Thymus (tissue), 11 donors: ENCODE data around the gene SMO. TPM values are rescaled to one million over a fixed set of nuclear protein-coding genes. Genes with fewer than 3 reads are reported as not detected.

Source experiments
- DNase-seq, 9 donors: peaks; one replicate each; pipeline ENCODE4 v3.0.0-alpha.2; 2013; ENCODE audit warnings: low spot score in 9 of 9, low read depth in 6 of 9, missing footprints in 1 of 9
- H3K27ac ChIP-seq, 2 donors: one replicate each; pipeline ENCODE4 v1.5.1; 2013; ENCODE audit warnings: control low read depth in 1 of 2, low read depth in 1 of 2, low read length in 1 of 2, mild to moderate bottlenecking in 1 of 2, moderate library complexity in 1 of 2
- H3K27me3 ChIP-seq, 2 donors: one replicate each; pipeline ENCODE4 v1.5.1; 2013; ENCODE audit warnings: low read length in 1 of 2; ENCODE audit not compliant: control insufficient read depth in 2 of 2, insufficient read depth in 1 of 2
- H3K36me3 ChIP-seq, 2 donors: one replicate each; pipeline ENCODE4 v1.5.1; 2013; ENCODE audit warnings: low read length in 1 of 2, mild to moderate bottlenecking in 1 of 2, moderate library complexity in 1 of 2; ENCODE audit not compliant: control insufficient read depth in 2 of 2, insufficient read depth in 2 of 2
- H3K4me1 ChIP-seq, 2 donors: one replicate each; pipeline ENCODE4 v1.5.1; 2013; ENCODE audit warnings: low read length in 2 of 2; ENCODE audit not compliant: control insufficient read depth in 2 of 2, insufficient read depth in 2 of 2
- H3K4me3 ChIP-seq, 2 donors: one replicate each; pipeline ENCODE4 v1.5.1; 2013; ENCODE audit warnings: low read length in 2 of 2, control low read depth in 1 of 2, mild to moderate bottlenecking in 1 of 2
- H3K9me3 ChIP-seq, 2 donors: one replicate each; pipeline ENCODE4 v1.5.1; 2013; ENCODE audit warnings: low read length in 1 of 2, mild to moderate bottlenecking in 1 of 2; ENCODE audit not compliant: control insufficient read depth in 2 of 2, insufficient read depth in 1 of 2
- WGBS: extraction: QIAGEN DNeasy Blood & Tissue Kit; methylation state at CpG from one replicate; pipeline ENCODE4 v1.1.7; 2013; 5-methylcytosine and 5-hydroxymethylcytosine counted together
- polyA plus RNA-seq: library from polyadenylated mRNA; stranded (reverse); fragments of 200-250 nt; gene quantifications from one replicate; pipeline ENCODE4 v1.2.3, GENCODE V29; 2013
- total RNA-seq: library from RNA; stranded (reverse); fragments of 120-200 nt; gene quantifications from one replicate; pipeline ENCODE4 v1.2.4, GENCODE V29; 2013
- donor health status: healthy.

Gene SMO
- total and polyA plus RNA-seq, 2 donors = 4.6 to 11.7 TPM

- peaks cover 0 to 2% of the 10 kb centered on the region in 2 donors for H3K27me3 ChIP-seq
- H3K4me3 ChIP-seq = no peak overlapping the region
- H3K4me1 ChIP-seq = peaks cover 0 to 4% of the 10 kb centered on the region in 2 donors
- no peaks in the 10 kb centered on the region for H3K36me3 ChIP-seq
- no peaks in the 10 kb centered on the region for H3K9me3 ChIP-seq
- no peak for DNase-seq
- 85% methylated on average over 8 of the region's 8 CpGs for WGBS
- no peak overlapping the region for H3K27ac ChIP-seq
Measured at GRCh38 chr7:129150199-129150996, 38.0 kb upstream of the SMO start.

- Histone ChIP-seq H3K4me3 (no peak overlapping the region), H3K27me3 (no peaks in the 10 kb centered on the region), H3K36me3 (peaks cover 0 to 4% of the 10 kb centered on the region in 2 donors), H3K9me3 (no peaks in the 10 kb centered on the region), H3K4me1 (no peaks in the 10 kb centered on the region), H3K27ac (no peak overlapping the region)
- DNase-seq = no peak
- 97% methylated on average over 9 of the region's 9 CpGs for WGBS
Measured at GRCh38 chr7:129157651-129158050, 30.8 kb upstream of the SMO start.

DNA sequence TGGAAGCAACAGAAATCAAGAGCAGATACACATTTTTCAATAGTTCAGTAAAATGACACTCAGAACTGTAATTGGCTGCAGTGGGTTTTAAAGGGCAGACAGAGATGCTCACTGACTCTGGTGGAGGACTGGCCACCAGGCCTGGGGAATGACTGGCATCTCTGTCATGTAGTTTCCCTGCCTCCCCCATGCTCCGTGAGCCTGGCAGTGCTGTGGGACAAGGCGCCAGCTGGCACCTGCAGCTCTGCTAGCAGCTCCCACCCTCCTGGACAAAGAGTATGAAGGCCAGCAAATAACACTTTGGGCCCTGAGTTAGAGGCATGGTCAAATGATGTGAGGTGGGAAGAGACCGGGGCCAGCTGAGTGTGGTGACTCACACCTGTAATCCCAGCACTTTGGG, 28.9 kb upstream of the SMO start:
- no peaks in the 10 kb centered on the region for H3K27me3 ChIP-seq
- peaks cover 0 to 8% of the 10 kb centered on the region in 2 donors for H3K36me3 ChIP-seq
- no peak overlapping the region for H3K27ac ChIP-seq
- H3K9me3 ChIP-seq = no peaks in the 10 kb centered on the region
- no peak for DNase-seq
- whole genome bisulfite sequencing = 97% methylated on average over 3 of the region's 3 CpGs
- no peak overlapping the region for H3K4me3 ChIP-seq
- no peaks in the 10 kb centered on the region for H3K4me1 ChIP-seq

- H3K27me3 ChIP-seq = no peaks in the 10 kb centered on the region
- DNase-seq = no peak
- H3K27ac ChIP-seq = no peak overlapping the region
- H3K9me3 ChIP-seq = no peaks in the 10 kb centered on the region
- H3K4me3 ChIP-seq = no peak overlapping the region
- H3K4me1 ChIP-seq = no peaks in the 10 kb centered on the region
- WGBS = 97% methylated on average over 3 of the region's 3 CpGs
- H3K36me3 ChIP-seq = peaks cover 0 to 10% of the 10 kb centered on the region in 2 donors
Measured at GRCh38 chr7:129160161-129160905, 28.1 kb upstream of the SMO start.

DNA sequence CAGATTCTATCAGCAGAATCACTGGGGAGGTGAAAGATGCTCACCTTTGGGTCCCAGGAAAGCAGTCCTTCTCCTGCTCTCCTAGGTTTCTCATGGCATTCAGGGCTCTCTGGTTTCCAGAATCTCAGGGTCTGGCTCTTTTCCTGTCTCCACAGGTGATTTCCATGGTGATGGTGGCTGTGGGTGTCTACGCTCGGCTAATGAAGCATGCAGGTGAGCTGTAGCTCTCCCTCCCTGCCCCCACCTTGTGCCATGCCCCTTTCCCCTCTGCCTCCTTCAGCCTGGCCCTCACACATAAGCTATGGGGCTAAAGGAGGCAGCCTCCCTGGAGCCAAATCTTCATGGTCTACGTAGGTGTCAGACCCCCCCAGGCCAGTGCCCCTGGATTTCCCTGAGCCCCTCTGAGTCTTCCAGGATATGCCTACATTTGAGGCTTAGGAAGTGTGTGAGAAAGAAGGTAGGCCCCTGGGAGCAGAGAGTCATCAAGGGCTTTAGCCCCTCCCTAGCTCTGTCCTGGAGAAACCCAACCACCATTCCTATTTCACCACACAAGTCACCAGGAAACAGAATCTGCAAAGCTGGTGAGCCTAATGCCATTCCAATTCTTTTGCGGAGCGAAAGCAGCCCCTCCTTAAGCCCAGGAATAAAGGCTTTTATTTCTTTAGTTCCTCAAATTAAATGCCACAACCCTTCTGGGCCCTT, 26.8 kb upstream of the SMO start:
- H3K36me3 ChIP-seq = peaks cover 0 to 10% of the 10 kb centered on the region in 2 donors
- 87% methylated on average over 5 of the region's 5 CpGs for WGBS
- H3K4me3 ChIP-seq = no peak overlapping the region
- no peak overlapping the region for H3K27ac ChIP-seq
- no peak for DNase-seq
- H3K27me3 ChIP-seq = no peaks in the 10 kb centered on the region
- no peaks in the 10 kb centered on the region for H3K9me3 ChIP-seq
- no peaks in the 10 kb centered on the region for H3K4me1 ChIP-seq

- no peak for DNase-seq
- Histone ChIP-seq H3K36me3 (peaks cover 0 to 10% of the 10 kb centered on the region in 2 donors), H3K4me1 (no peaks in the 10 kb centered on the region), H3K9me3 (no peaks in the 10 kb centered on the region), H3K4me3 (no peak overlapping the region), H3K27me3 (no peaks in the 10 kb centered on the region), H3K27ac (no peak overlapping the region)
- WGBS = 78% methylated on average over 5 of the region's 5 CpGs
Measured at GRCh38 chr7:129162732-129163131, 25.7 kb upstream of the SMO start.

GRCh38 chr7:129163875-129164544, 24.4 kb upstream of the SMO start:
- H3K9me3 ChIP-seq = no peaks in the 10 kb centered on the region
- no peaks in the 10 kb centered on the region for H3K27me3 ChIP-seq
- peaks cover 0 to 10% of the 10 kb centered on the region in 2 donors for H3K36me3 ChIP-seq
- DNase-seq = peak in 3 of 9 donors; percentile 37 to 65 (median 58)
- 80% methylated on average over 11 of the region's 11 CpGs for WGBS
- H3K27ac ChIP-seq = no peak overlapping the region
- no peak overlapping the region for H3K4me3 ChIP-seq
- H3K4me1 ChIP-seq = peaks cover 3 to 6% of the 10 kb centered on the region in 2 donors

GRCh38 chr7:129166745-129167144, 21.7 kb upstream of the SMO start:
- Histone ChIP-seq H3K4me3 (no peak overlapping the region), H3K9me3 (no peaks in the 10 kb centered on the region), H3K4me1 (peaks cover 7 to 16% of the 10 kb centered on the region in 2 donors), H3K27me3 (no peaks in the 10 kb centered on the region), H3K36me3 (peaks cover 0 to 8% of the 10 kb centered on the region in 2 donors), H3K27ac (no peak overlapping the region)
- 80% methylated on average over 4 of the region's 4 CpGs for WGBS
- no peak for DNase-seq
